Measurements from ENCODE around the gene METRN.

GRCh38 chr16:721765-722540 lies 7.0 kb downstream of the METRN start:
- TF ChIP-seq CTCF (IDR thresholded peaks at IDR 0.05; ENCODE audit: low read depth, low read length): no peak
- no peak for TF ChIP-seq EZH2phosphoT487 (IDR thresholded peaks at IDR 0.05; ENCODE audit: low read depth)
